Loucy (cell line): ENCODE results near the gene PACSIN1.

Experiments
- H2AFZ ChIP-seq: fragments of 200-600 bp; sonication (generic); 2 replicates; pipeline ENCODE4 v1.6.0; 2016; ENCODE audit warnings: antibody characterized with exemption, mild to moderate bottlenecking, low read length, moderate library complexity
- H3F3A ChIP-seq: fragments of 200-600 bp; 2 replicates; pipeline ENCODE4 v1.6.0; 2016; ENCODE audit warnings: antibody characterized with exemption, low read depth, mild to moderate bottlenecking
- H3K27me3 ChIP-seq: fragments of 200-600 bp; sonication (generic); 2 replicates; pipeline ENCODE4 v1.6.1; 2014; ENCODE audit warnings: low read length, mild to moderate bottlenecking; ENCODE audit not compliant: insufficient read depth, poor library complexity, severe bottlenecking
- H3K36me3 ChIP-seq: fragments of 200-600 bp; sonication (generic); 2 replicates; pipeline ENCODE4 v1.6.1; 2016; ENCODE audit warnings: low read length; ENCODE audit not compliant: insufficient read depth
- H3K4me1 ChIP-seq: fragments of 200-600 bp; sonication (generic); 2 replicates; pipeline ENCODE4 v1.5.1; 2014; ENCODE audit warnings: low read length, mild to moderate bottlenecking; ENCODE audit not compliant: insufficient read depth, poor library complexity, severe bottlenecking
- H3K4me2 ChIP-seq: fragments of 200-600 bp; sonication (generic); 2 replicates; pipeline ENCODE4 v1.6.0; 2014; ENCODE audit warnings: antibody characterized with exemption, low read length, low read depth, mild to moderate bottlenecking; ENCODE audit not compliant: poor library complexity, severe bottlenecking
- H3K4me3 ChIP-seq: fragments of 200-600 bp; sonication (generic); 2 replicates; pipeline ENCODE4 v1.5.1; 2014; ENCODE audit warnings: low read length, mild to moderate bottlenecking, mixed read lengths; ENCODE audit not compliant: poor library complexity, severe bottlenecking
- H3K79me2 ChIP-seq: fragments of 200-600 bp; sonication (generic); 2 replicates; pipeline ENCODE4 v1.6.1; 2014; ENCODE audit warnings: low read length; ENCODE audit not compliant: insufficient read depth
- H3K9ac ChIP-seq: fragments of 200-600 bp; sonication (generic); 2 replicates; pipeline ENCODE4 v1.6.0; 2014; ENCODE audit warnings: mild to moderate bottlenecking, low read depth, low read length, moderate library complexity; ENCODE audit not compliant: poor library complexity, severe bottlenecking
- H3K9me2 ChIP-seq: fragments of 200-600 bp; sonication (generic); replicated peaks from 2 replicates; pipeline ENCODE4 v1.6.1; 2016; ENCODE audit warnings: low read depth, low read length, mixed read lengths
- H3K9me3 ChIP-seq: fragments of 200-600 bp; sonication (generic); 2 replicates; pipeline ENCODE4 v1.6.1; 2014; ENCODE audit warnings: mild to moderate bottlenecking, antibody characterized with exemption, low read length, low read depth; ENCODE audit not compliant: insufficient read depth
- H4K20me1 ChIP-seq: fragments of 200-600 bp; sonication (generic); 2 replicates; pipeline ENCODE4 v1.6.0; 2014; ENCODE audit warnings: antibody characterized with exemption, low read length, mild to moderate bottlenecking; ENCODE audit not compliant: insufficient read depth, poor library complexity, severe bottlenecking
- EZH2phosphoT487 ChIP-seq: fragments of 200-600 bp; IDR thresholded peaks from 2 replicates; pipeline ENCODE4 v1.6.1; 2018; ENCODE audit warnings: antibody characterized with exemption, mild to moderate bottlenecking, moderate library complexity, borderline replicate concordance
- TF ChIP-seq, protein P1 (sequence below): fragments of 200-600 bp; sonication (generic); conservative IDR thresholded peaks from 2 replicates; pipeline ENCODE4 v1.5.1; 2014; ENCODE audit warnings: mild to moderate bottlenecking, antibody characterized with exemption, low read length

Gene PACSIN1

DNA sequence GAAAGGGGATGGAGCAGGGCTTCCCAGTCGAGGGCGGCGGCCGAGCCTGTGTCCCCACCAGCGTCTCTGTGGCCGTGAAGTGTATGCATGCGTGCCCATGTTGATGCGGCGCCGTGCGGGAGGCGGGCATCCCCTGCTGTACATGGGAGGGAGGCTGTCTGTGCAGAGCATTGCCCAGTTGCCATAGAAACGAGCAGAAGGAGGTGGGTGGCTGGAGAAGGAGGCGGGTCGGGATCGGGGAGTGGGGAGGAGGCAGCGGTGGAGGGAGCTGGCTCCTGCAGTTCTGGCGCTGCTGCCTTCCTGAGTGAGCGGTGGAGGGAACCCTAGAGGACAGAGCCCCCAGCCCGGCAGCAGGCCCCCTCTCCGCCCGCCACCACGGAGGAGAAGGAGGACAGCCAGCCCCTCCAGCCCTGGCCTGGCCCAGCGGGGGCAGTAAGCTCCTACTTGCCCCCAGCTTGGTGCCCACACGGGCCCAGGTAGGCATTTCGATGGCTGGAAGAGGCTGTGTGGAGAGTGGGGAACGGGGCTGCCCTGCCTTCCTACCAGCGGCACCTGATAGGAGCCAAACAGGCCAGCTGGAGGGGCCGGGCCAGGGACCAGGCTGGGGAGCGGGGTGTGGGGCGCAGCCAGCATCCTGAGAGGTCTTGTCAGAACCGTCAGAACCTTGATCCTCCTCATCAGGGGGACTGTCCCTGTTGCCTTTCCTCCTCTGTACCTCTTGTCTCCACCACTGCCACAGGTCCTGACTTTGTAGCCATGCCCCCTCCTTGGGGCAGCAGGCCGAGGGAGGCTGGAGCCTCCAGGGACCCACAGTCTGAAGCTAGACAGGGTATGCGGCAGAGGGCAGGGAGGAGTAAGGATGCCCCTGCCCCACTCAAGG is 49.0 kb downstream of the PACSIN1 start:
- no peaks in the 10 kb centered on the region for H4K20me1 ChIP-seq
- no peak overlapping the region for H3K4me3 ChIP-seq
- H3K36me3 ChIP-seq, result no peaks in the 10 kb centered on the region
- no peak overlapping the region for H3K4me2 ChIP-seq
- H3F3A ChIP-seq, result no peaks in the 10 kb centered on the region
- H3K9me3 ChIP-seq, result no peaks in the 10 kb centered on the region
- no peaks in the 10 kb centered on the region for H3K79me2 ChIP-seq
- no peak overlapping the region for H2AFZ ChIP-seq
- no peaks in the 10 kb centered on the region for H3K9me2 ChIP-seq
- H3K9ac ChIP-seq, result no peak overlapping the region
- no peaks in the 10 kb centered on the region for H3K27me3 ChIP-seq
- TF ChIP-seq EZH2phosphoT487, result no peak
- TF ChIP-seq, protein P1, sequence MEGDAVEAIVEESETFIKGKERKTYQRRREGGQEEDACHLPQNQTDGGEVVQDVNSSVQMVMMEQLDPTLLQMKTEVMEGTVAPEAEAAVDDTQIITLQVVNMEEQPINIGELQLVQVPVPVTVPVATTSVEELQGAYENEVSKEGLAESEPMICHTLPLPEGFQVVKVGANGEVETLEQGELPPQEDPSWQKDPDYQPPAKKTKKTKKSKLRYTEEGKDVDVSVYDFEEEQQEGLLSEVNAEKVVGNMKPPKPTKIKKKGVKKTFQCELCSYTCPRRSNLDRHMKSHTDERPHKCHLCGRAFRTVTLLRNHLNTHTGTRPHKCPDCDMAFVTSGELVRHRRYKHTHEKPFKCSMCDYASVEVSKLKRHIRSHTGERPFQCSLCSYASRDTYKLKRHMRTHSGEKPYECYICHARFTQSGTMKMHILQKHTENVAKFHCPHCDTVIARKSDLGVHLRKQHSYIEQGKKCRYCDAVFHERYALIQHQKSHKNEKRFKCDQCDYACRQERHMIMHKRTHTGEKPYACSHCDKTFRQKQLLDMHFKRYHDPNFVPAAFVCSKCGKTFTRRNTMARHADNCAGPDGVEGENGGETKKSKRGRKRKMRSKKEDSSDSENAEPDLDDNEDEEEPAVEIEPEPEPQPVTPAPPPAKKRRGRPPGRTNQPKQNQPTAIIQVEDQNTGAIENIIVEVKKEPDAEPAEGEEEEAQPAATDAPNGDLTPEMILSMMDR, result no peak
- no peaks in the 10 kb centered on the region for H3K4me1 ChIP-seq

- Histone ChIP-seq H3K9me2 (no peaks in the 10 kb centered on the region), H2AFZ (no peak overlapping the region), H3K4me1 (no peaks in the 10 kb centered on the region), H3K9ac (no peak overlapping the region), H3K79me2 (no peaks in the 10 kb centered on the region), H3K4me3 (no peak overlapping the region), H3K4me2 (no peak overlapping the region), H3K36me3 (no peaks in the 10 kb centered on the region), H4K20me1 (no peaks in the 10 kb centered on the region), H3K27me3 (no peaks in the 10 kb centered on the region), H3K9me3 (no peaks in the 10 kb centered on the region), H3F3A (no peaks in the 10 kb centered on the region)
- TF ChIP-seq, protein P1, result no peak
- TF ChIP-seq EZH2phosphoT487, result no peak
Observed at GRCh38 chr6:34515473-34516387, 49.9 kb downstream of the PACSIN1 start.

DNA sequence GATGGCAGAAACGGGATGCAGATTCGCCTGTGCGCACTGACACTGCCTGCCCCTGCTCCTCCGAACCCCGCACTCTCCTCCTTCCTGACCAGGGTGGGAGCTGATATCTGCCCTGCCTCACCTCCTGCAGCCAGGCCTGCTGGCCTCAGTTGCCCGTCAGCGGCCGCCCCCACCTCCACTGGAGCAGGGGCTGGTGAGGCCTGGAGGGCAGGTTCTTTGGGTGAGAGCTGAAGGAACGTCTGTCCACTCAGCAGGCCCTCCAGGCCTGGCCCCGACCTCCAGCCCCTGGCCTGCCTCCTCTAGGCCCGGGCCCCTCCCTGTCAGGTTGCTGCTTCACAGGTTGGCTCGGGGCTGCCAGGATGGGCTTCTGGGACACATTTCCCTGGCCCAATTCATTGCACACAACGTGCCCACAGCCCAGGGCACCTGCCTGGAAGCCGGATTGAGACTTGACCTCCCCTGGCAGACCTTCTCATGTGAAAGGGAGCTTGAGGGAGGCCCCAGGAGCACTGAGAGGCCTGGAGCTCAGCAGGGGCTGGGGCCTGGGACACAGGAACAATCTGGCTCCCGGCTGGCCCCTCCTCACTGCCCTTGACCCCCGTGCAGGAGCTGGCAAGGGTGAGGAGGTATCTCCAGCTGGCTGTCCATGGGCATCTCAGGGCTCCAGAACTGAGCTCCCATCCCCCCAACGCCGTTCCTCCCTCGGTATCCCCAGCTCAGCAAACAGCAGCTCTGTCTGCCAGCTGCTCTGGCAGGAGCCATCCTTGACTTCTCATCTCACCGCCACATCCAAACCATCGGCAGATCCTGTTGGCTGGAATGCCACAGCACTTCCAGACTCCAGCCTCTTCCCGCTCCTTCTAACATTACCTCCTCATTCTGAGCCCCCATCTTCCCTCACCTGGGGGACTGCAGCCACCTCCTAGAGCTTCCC is 50.8 kb downstream of the PACSIN1 start:
- Histone ChIP-seq H3K4me3 (no peak overlapping the region), H3K9me3 (no peaks in the 10 kb centered on the region), H3K9ac (no peak overlapping the region), H3K36me3 (no peaks in the 10 kb centered on the region), H3K4me1 (no peaks in the 10 kb centered on the region), H4K20me1 (no peaks in the 10 kb centered on the region), H3F3A (no peaks in the 10 kb centered on the region), H3K79me2 (no peaks in the 10 kb centered on the region), H3K9me2 (no peaks in the 10 kb centered on the region), H3K27me3 (no peaks in the 10 kb centered on the region), H2AFZ (no peak overlapping the region), H3K4me2 (no peak overlapping the region)
- TF ChIP-seq, protein P1, result no peak
- TF ChIP-seq EZH2phosphoT487, result no peak
